ENCODE measurements around the gene EEPD1. TPM values are rescaled to one million over a fixed set of nuclear protein-coding genes. Genes with fewer than 3 reads are reported as not detected.

The EEPD1 gene
- polyA plus RNA-seq, 2 of the 4 experiments (the other 2 are of a cell fraction) = 16.0 to 24.3 TPM

DNA sequence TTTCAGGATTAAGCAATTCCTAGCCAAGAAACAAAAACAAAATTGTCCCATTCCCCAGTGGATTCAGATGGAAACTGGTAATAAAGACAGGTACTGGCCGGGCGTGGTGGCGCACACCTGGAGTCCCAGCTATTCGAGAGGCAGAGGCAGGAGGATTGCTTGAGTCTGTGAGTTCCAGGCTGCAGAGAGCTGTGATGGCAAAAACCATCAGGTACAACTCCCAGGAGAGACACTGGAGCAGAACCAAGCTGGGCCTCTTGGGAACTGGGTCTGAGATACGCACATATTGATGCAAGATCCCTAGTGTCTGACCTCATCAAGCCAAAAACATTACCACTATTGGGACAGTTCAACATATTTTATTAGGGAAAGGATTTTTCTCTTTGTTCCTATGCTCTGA, 152.6 kb downstream of the EEPD1 start:
- CTCF ChIA-PET = interaction anchor here (0.6 to 9.0 kb wide), 4 partner anchors 11 to 368 kb away, joined by 4 to 131 read pairs (median 14); no protein-coding TSS in a partner anchor
- H3K9me3 ChIP-seq = no peaks in the 10 kb centered on the region
- no peak for FAIRE-seq
- 95% methylated on average over 5 of the region's 5 CpGs for WGBS (ENCODE audit: missing lambda C conversion rate)
- peaks cover 30% of the 10 kb centered on the region for H3K4me1 ChIP-seq
- H3K4me3 ChIP-seq = no peak overlapping the region
- TF ChIP-seq REST (IDR thresholded peaks at IDR 0.05) (no peak), HMGXB4 (CRISPR knock-in tag; IDR thresholded peaks at IDR 0.05; ENCODE audit: borderline replicate concordance) (no peak)
- ATAC-seq = no peak
- no peak for DNase-seq (ENCODE audit: low read depth in 1 of 2, low spot score in 1 of 2)
- POLR2A ChIA-PET = no interaction called here
- no peak overlapping the region for H3K4me2 ChIP-seq
- H3K27ac ChIP-seq = no peak overlapping the region

- no peak overlapping the region for H3K4me2 ChIP-seq
- no peak for TF ChIP-seq CHD4 (IDR thresholded peaks at IDR 0.05; ENCODE audit: borderline replicate concordance)
- TF ChIP-seq EP300 (IDR thresholded peaks at IDR 0.05) = no peak
- no peak for TF ChIP-seq NPAS2 (CRISPR knock-in tag; IDR thresholded peaks at IDR 0.05; ENCODE audit: borderline replicate concordance)
- TF ChIP-seq, protein P1, sequence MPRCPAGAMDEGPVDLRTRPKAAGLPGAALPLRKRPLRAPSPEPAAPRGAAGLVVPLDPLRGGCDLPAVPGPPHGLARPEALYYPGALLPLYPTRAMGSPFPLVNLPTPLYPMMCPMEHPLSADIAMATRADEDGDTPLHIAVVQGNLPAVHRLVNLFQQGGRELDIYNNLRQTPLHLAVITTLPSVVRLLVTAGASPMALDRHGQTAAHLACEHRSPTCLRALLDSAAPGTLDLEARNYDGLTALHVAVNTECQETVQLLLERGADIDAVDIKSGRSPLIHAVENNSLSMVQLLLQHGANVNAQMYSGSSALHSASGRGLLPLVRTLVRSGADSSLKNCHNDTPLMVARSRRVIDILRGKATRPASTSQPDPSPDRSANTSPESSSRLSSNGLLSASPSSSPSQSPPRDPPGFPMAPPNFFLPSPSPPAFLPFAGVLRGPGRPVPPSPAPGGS (IDR thresholded peaks at IDR 0.05) = no peak
- TF ChIP-seq HEYL (CRISPR knock-in tag; IDR thresholded peaks at IDR 0.05) = no peak
- TF ChIP-seq FOXS1 (CRISPR knock-in tag; IDR thresholded peaks at IDR 0.05) = no peak
- TF ChIP-seq HES2 (IDR thresholded peaks at IDR 0.05) = no peak
- TF ChIP-seq MAZ (IDR thresholded peaks at IDR 0.05; ENCODE audit: borderline replicate concordance, low read depth, low read length) = no peak
- FAIRE-seq (no peak), ATAC-seq (no peak), DNase-seq (ENCODE audit: low read depth in 1 of 2, low spot score in 1 of 2) (no peak)
- no peaks in the 10 kb centered on the region for H3K9me3 ChIP-seq
- ChIA-PET POLR2A (no interaction called here), CTCF (interaction anchor here (1.6 to 9.0 kb wide), 3 partner anchors 10 to 321 kb away, joined by 7 to 131 read pairs (median 22); no protein-coding TSS in a partner anchor)
- H3K27ac ChIP-seq = no peak overlapping the region
- 89% methylated on average over 5 of the region's 5 CpGs for WGBS (ENCODE audit: missing lambda C conversion rate)
- peaks cover 30% of the 10 kb centered on the region for H3K4me1 ChIP-seq
- H3K4me3 ChIP-seq = no peak overlapping the region
These were observed 153.2 kb downstream of the EEPD1 start for GRCh38 chr7:36306222-36306621.

- DNase-seq (ENCODE audit: low read depth in 1 of 2, low spot score in 1 of 2) = no peak
- no peak overlapping the region for H3K4me2 ChIP-seq
- peaks cover 30% of the 10 kb centered on the region for H3K4me1 ChIP-seq
- CTCF ChIA-PET = interaction anchor here (1.6 to 9.0 kb wide), 3 partner anchors 10 to 321 kb away, joined by 7 to 131 read pairs (median 22); no protein-coding TSS in a partner anchor
- no peak overlapping the region for H3K27ac ChIP-seq
- H3K9me3 ChIP-seq = no peaks in the 10 kb centered on the region
- WGBS (ENCODE audit: missing lambda C conversion rate) = 85% methylated on average over 10 of the region's 10 CpGs
- TF ChIP-seq MAFK (IDR thresholded peaks at IDR 0.05; ENCODE audit: partially characterized antibody) (no peak), CEBPB (IDR thresholded peaks at IDR 0.05) (peak in 1 of 2 experiments; percentile 39; a peak in 2 of 4 replicates)
- no peak for ATAC-seq
- H3K4me3 ChIP-seq = no peak overlapping the region
- no peak for FAIRE-seq
- POLR2A ChIA-PET = no interaction called here
These were observed 153.7 kb downstream of the EEPD1 start for GRCh38 chr7:36306722-36307121.
